ENCODE measurements around the gene USP17L18. TPM values are rescaled to one million over a fixed set of nuclear protein-coding genes. Genes with fewer than 3 reads are reported as not detected.

Gene USP17L18
- total RNA-seq, 120 experiments from 2014 or later, result not detected

Other genes with a start within 250 kb of the USP17L18 start
- gene FAM90A26, start 78.2 kb upstream of the USP17L18 start, total RNA-seq, result under 1 TPM in 2 of 120 experiments, not detected in 118; 0.19 to 0.24 TPM
- gene USP17L10, start 38.0 kb upstream of the USP17L18 start, total RNA-seq, result not detected
- gene USP17L11, start 33.2 kb upstream of the USP17L18 start, total RNA-seq, result under 1 TPM in 1 of 120 experiments, not detected in 119; 0.28 TPM
- gene USP17L12, start 28.5 kb upstream of the USP17L18 start, total RNA-seq, result not detected
- gene USP17L13, start 23.7 kb upstream of the USP17L18 start, total RNA-seq, result not detected
- not detected for gene USP17L15, start 14.2 kb upstream of the USP17L18 start, total RNA-seq
- gene USP17L17, start 4.8 kb upstream of the USP17L18 start, total RNA-seq, result not detected
- not detected for gene USP17L19, start 4.7 kb downstream of the USP17L18 start, total RNA-seq
- under 1 TPM in 1 of 120 experiments, not detected in 119; 0.24 TPM for gene USP17L20, start 9.5 kb downstream of the USP17L18 start, total RNA-seq
- not detected for gene USP17L21, start 14.2 kb downstream of the USP17L18 start, total RNA-seq
- not detected for gene USP17L22, start 19.0 kb downstream of the USP17L18 start, total RNA-seq
- gene USP17L24, start 76.5 kb downstream of the USP17L18 start, total RNA-seq, result not detected
- not detected for gene USP17L25, start 81.3 kb downstream of the USP17L18 start, total RNA-seq
- gene USP17L26, start 86.0 kb downstream of the USP17L18 start, total RNA-seq, result not detected
- gene USP17L5, start 90.8 kb downstream of the USP17L18 start, total RNA-seq, result not detected
- not detected for gene USP17L27, start 95.5 kb downstream of the USP17L18 start, total RNA-seq
- gene USP17L28, start 100.3 kb downstream of the USP17L18 start, total RNA-seq, result not detected
- not detected for gene USP17L29, start 105.0 kb downstream of the USP17L18 start, total RNA-seq
- not detected for gene USP17L30, start 114.5 kb downstream of the USP17L18 start, total RNA-seq
- gene DEFB131A, start 195.8 kb downstream of the USP17L18 start, total RNA-seq, result not detected

Data from dorsolateral prefrontal cortex (tissue), 118 donors.